Testis (tissue), 3 donors: ENCODE measurements around the gene NUP188. TPM values are rescaled to one million over a fixed set of nuclear protein-coding genes. Genes with fewer than 3 reads are reported as not detected.

Experiments used
- DNase-seq: peaks from one replicate; pipeline ENCODE4 v3.0.0-alpha.2; 2019
- H3K27ac ChIP-seq, 2 donors: fragments of 200-600 bp; sonication (generic); one replicate each; pipeline ENCODE4 v1.5.1; 2019
- H3K27me3 ChIP-seq: fragments of 200-600 bp; sonication (generic); one replicate; pipeline ENCODE4 v1.5.1; 2019
- H3K36me3 ChIP-seq: fragments of 200-600 bp; sonication (generic); one replicate; pipeline ENCODE4 v1.5.1; 2017; ENCODE audit warnings: low read depth; ENCODE audit errors: missing control alignments
- H3K4me1 ChIP-seq: fragments of 200-600 bp; sonication (generic); one replicate; pipeline ENCODE4 v1.5.1; 2019
- H3K4me3 ChIP-seq, 2 donors: fragments of 200-600 bp; sonication (generic); one replicate each; pipeline ENCODE4 v1.5.1; 2017 to 2019
- H3K9me3 ChIP-seq: fragments of 200-600 bp; sonication (generic); one replicate; pipeline ENCODE4 v1.5.1; 2017
- POLR2A ChIP-seq: fragments of 450-650 bp; IDR thresholded peaks from one replicate; pipeline ENCODE4 v1.6.1; 2017; ENCODE audit warnings: antibody characterized with exemption, mild to moderate bottlenecking, moderate library complexity
- WGBS, 2 donors: methylation state at CpG; one replicate each; pipeline ENCODE4 v1.1.5; 2018; 5-methylcytosine and 5-hydroxymethylcytosine counted together
- intact Hi-C: fragments of 100-400 bp; cut with DNase I; formaldehyde crosslinking; loops from one replicate; pipeline ENCODE4 v1.15.1; 2023; ENCODE audit warnings: low total_unique reads
- polyA plus RNA-seq: library from polyadenylated mRNA; stranded (reverse); fragments of 350-450 nt; fragmentation: Illumina TruSeq; extraction: RNeasy Lipid Tissue Mini Kit (QIAGEN cat#74804); gene quantifications from one replicate; pipeline ENCODE4 v1.2.3, GENCODE V29; 2014; ENCODE audit warnings: low read depth, low replicate concordance; ENCODE audit not compliant: insufficient read depth
- total RNA-seq, 2 donors: library from RNA; depleted of rRNA; stranded (reverse); fragments of >200 nt; gene quantifications; one replicate each; pipeline ENCODE4 v1.2.3, GENCODE V29; 2016
- TF ChIP-seq, protein P1 (sequence below), 3 experiments: fragments of 450-650 bp in 2 of 3; fragments of 200-600 bp in 1 of 3; sonication (generic) in 1 of 3; IDR thresholded peaks; one replicate each; pipeline ENCODE4 v1.5.1; 2016 to 2019; ENCODE audit warnings: antibody characterized with exemption in 3 of 3, mild to moderate bottlenecking in 2 of 3, moderate library complexity in 1 of 3

NUP188 gene
- total and polyA plus RNA-seq, 3 donors from 2014 or later = 165 to 241 (median 184) TPM

DNA sequence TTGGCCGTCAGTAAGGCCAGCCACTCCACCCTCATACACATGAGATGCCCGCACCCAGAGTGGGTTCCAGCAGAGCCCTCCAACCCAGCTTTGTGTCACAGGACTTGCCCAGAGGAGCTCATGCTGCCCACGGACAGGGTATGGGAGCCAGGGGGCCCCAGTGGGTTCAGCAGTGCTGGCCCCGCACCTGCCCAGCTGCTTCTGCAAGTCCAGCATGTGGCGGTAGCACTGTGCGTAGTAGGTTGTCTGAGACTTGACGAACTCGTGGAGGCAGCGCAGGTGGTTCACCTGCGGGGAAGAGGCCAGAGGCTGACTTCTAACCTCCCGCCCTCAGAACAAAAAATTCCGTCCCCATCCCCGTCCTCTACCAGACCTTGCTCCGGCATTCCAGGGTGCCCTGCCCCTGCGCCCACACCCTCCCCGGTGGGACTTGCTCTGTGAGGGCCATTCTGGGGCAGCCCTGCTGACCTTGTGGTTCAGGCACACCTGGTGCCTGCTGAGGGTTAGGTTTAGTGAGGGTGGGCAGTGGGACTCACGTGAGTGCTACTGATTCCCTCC lies 62.2 kb downstream of the NUP188 start:
- Histone ChIP-seq H3K36me3 (no peaks in the 10 kb centered on the region), H3K4me3 (no peak overlapping the region), H3K4me1 (peaks cover 32% of the 10 kb centered on the region), H3K27ac (no peak overlapping the region), H3K27me3 (no peaks in the 10 kb centered on the region), H3K9me3 (no peaks in the 10 kb centered on the region)
- 92 to 94% methylated on average over 13 to 16 of the region's 17 CpGs for WGBS, 2 donors
- intact Hi-C loops = no loop called here
- no peak for TF ChIP-seq POLR2A
- TF ChIP-seq, protein P1, sequence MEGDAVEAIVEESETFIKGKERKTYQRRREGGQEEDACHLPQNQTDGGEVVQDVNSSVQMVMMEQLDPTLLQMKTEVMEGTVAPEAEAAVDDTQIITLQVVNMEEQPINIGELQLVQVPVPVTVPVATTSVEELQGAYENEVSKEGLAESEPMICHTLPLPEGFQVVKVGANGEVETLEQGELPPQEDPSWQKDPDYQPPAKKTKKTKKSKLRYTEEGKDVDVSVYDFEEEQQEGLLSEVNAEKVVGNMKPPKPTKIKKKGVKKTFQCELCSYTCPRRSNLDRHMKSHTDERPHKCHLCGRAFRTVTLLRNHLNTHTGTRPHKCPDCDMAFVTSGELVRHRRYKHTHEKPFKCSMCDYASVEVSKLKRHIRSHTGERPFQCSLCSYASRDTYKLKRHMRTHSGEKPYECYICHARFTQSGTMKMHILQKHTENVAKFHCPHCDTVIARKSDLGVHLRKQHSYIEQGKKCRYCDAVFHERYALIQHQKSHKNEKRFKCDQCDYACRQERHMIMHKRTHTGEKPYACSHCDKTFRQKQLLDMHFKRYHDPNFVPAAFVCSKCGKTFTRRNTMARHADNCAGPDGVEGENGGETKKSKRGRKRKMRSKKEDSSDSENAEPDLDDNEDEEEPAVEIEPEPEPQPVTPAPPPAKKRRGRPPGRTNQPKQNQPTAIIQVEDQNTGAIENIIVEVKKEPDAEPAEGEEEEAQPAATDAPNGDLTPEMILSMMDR (IDR thresholded peaks at IDR 0.05) = no peak
- no peak for DNase-seq

DNA sequence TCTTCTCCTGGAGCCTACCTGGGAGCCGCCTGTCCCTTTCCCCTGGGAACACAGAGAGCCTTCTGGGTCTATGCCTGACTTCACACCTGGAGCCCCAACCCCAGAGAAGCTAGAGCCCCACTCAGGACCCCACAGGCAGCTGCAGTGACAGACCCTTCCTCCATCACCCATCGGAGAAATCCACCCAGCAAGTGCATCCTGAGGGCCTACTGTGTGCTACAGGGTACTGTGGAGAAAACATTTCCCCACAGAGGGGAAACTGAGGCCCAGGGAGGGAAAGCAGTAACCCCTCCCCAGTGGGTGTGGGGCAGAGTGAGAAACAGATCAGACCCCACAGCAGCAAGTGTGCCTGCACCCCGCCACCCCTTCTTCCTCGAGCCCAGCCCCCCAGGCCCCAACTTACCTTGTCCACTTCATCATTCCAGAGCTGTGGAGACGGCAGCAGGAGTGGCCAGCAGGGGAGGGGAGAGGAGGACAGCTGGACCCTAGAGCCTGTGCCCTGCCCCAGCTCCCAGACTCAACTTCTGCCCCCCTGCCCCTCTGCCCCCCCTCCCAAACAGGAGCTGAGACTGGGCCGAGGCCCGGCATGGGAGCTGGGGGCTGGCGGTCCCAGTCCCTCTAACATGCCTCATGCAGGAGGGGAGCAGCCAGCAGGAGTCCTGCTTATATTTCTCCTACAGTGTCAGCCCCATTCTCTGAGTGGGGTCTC lies 62.9 kb downstream of the NUP188 start:
- H3K27ac ChIP-seq = no peak overlapping the region
- H3K27me3 ChIP-seq = no peaks in the 10 kb centered on the region
- DNase-seq = no peak
- intact Hi-C loops = no loop called here
- peaks cover 27% of the 10 kb centered on the region for H3K4me1 ChIP-seq
- no peak overlapping the region for H3K4me3 ChIP-seq
- H3K36me3 ChIP-seq = no peaks in the 10 kb centered on the region
- 93% methylated on average over 7 to 8 of the region's 8 CpGs for WGBS, 2 donors
- H3K9me3 ChIP-seq = no peaks in the 10 kb centered on the region
- TF ChIP-seq, protein P1 (IDR thresholded peaks at IDR 0.05) = no peak
- no peak for TF ChIP-seq POLR2A

GRCh38 chr9:129011170-129011569 lies 63.7 kb downstream of the NUP188 start:
- intact Hi-C loops = no loop called here
- no peaks in the 10 kb centered on the region for H3K36me3 ChIP-seq
- H3K4me1 ChIP-seq = peaks cover 22% of the 10 kb centered on the region
- no peak for DNase-seq
- no peak overlapping the region for H3K27ac ChIP-seq
- WGBS, 2 donors = 94 to 97% methylated on average over 12 to 19 of the region's 19 CpGs
- no peaks in the 10 kb centered on the region for H3K9me3 ChIP-seq
- H3K27me3 ChIP-seq = no peaks in the 10 kb centered on the region
- no peak for TF ChIP-seq POLR2A
- TF ChIP-seq, protein P1 (IDR thresholded peaks at IDR 0.05) = no peak
- H3K4me3 ChIP-seq = no peak overlapping the region

GRCh38 chr9:129011761-129012181 lies 64.3 kb downstream of the NUP188 start:
- H3K4me3 ChIP-seq = no peak overlapping the region
- H3K9me3 ChIP-seq = no peaks in the 10 kb centered on the region
- TF ChIP-seq, protein P1 (IDR thresholded peaks at IDR 0.05) = no peak
- TF ChIP-seq POLR2A = no peak
- H3K36me3 ChIP-seq = no peaks in the 10 kb centered on the region
- peaks cover 16% of the 10 kb centered on the region for H3K4me1 ChIP-seq
- DNase-seq = no peak
- 86 to 98% methylated on average over 5 to 11 of the region's 11 CpGs for WGBS, 2 donors
- H3K27ac ChIP-seq = no peak overlapping the region
- H3K27me3 ChIP-seq = no peaks in the 10 kb centered on the region
- intact Hi-C loops = no loop called here

DNA sequence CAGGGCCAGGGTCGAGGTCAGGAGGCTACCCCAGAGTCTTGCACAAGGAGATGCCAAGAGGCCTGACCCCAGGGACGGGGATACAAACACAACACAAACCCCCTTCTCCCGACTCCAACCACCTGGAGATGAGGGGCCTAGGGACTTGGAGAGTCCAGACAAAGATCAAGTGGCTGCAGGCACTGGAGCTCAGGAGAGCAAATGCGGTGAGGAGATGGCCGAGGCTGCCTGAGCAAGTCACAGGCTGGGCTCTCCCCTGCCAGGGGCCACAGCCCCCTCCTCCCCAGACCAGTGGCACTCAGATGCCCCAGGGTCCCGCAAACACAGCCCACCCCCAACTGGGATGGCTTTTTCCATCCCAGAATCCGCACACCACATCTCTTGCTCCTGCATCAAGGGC lies 64.8 kb downstream of the NUP188 start:
- Histone ChIP-seq H3K27me3 (no peaks in the 10 kb centered on the region), H3K36me3 (no peaks in the 10 kb centered on the region), H3K27ac (no peak overlapping the region), H3K4me3 (no peak overlapping the region), H3K4me1 (peaks cover 11% of the 10 kb centered on the region), H3K9me3 (no peaks in the 10 kb centered on the region)
- TF ChIP-seq, protein P1 (IDR thresholded peaks at IDR 0.05) = no peak
- no peak for TF ChIP-seq POLR2A
- DNase-seq = no peak
- 85 to 88% methylated on average over 5 to 7 of the region's 7 CpGs for WGBS, 2 donors
- intact Hi-C loops = no loop called here
